K562 (cell line): ENCODE results near the gene TPCN1. TPM values are rescaled to one million over a fixed set of nuclear protein-coding genes. Genes with fewer than 3 reads are reported as not detected.

Source experiments
- ATAC-seq: fragments of 200-7000 bp; cut with Tn5 transposase; 3 replicates; pipeline ENCODE4 v1.9.1; 2020; ENCODE audit warnings: moderate library complexity
- BruUV-seq: library from RNA; stranded (reverse); fragments of 400-500 nt; replicated peaks from 2 replicates; lab custom pipeline; 2021; lab: Mats Ljungman, UMichigan
- CTCF ChIA-PET: fragments of 300-600 bp; formaldehyde crosslinking; extraction: SDS; loops from one replicate; lab custom pipeline; 2021; ENCODE audit warnings: low intra/inter-chr PET ratio; lab: Yijun Ruan, JAX
- POLR2A ChIA-PET: fragments of 300-600, 350-650 bp; sonication (Branson Sonifier 250); formaldehyde crosslinking; extraction: SDS; loops from one replicate; lab custom pipeline; 2021; ENCODE audit warnings: antibody characterized with exemption, inconsistent platforms; lab: Yijun Ruan, JAX
- DNase-seq, 4 experiments: peaks; one replicate each; pipeline versions ENCODE4 v3.0.0 to v3.0.0-alpha.2; 2011 to 2018; ENCODE audit warnings: low spot score in 3 of 4, mixed read lengths in 3 of 4; ENCODE audit errors: extremely low read depth in 1 of 4
- FAIRE-seq: peaks from 2 replicates; lab custom pipeline; 2011; peaks lifted over from hg19 to GRCh38; lab: Jason Lieb, UNC
- H2AFZ ChIP-seq: 2 replicates; pipeline ENCODE4 v1.6.0; 2011; ENCODE audit warnings: low read depth, low read length, control low read depth, inconsistent platforms
- H3K27ac ChIP-seq: fragments of 200-600 bp; 3 replicates; pipeline ENCODE4 v1.8.0; 2011; ENCODE audit warnings: low read depth, mild to moderate bottlenecking, control low read depth, inconsistent platforms, low read length, moderate library complexity, mixed read lengths; ENCODE audit errors: extremely low read depth
- H3K27me3 ChIP-seq, 2 experiments: fragments of 300-600 bp in 1 of 2; 2 replicates in 1 of 2; 3 replicates in 1 of 2; pipeline versions ENCODE4 v1.6.0 to v1.8.0; 2011; ENCODE audit warnings: inconsistent platforms in 2 of 2, low read length in 2 of 2, mild to moderate bottlenecking in 1 of 2, mixed read lengths in 1 of 2, moderate library complexity in 1 of 2; ENCODE audit not compliant: control insufficient read depth in 2 of 2, insufficient read depth in 2 of 2
- H3K36me3 ChIP-seq: fragments of 300-600 bp; 3 replicates; pipeline ENCODE4 v1.8.0; 2011; ENCODE audit warnings: mild to moderate bottlenecking, low read length, inconsistent platforms; ENCODE audit not compliant: control insufficient read depth, insufficient read depth
- H3K4me1 ChIP-seq, 2 experiments: fragments of 200-600 bp in 1 of 2; replicated peaks in 1 of 2; 2 replicates in 1 of 2; 3 replicates in 1 of 2; pipeline versions ENCODE4 v1.5.1 to v1.8.0; 2011; ENCODE audit warnings: inconsistent platforms in 2 of 2, low read length in 2 of 2, mild to moderate bottlenecking in 1 of 2, mixed read lengths in 1 of 2, moderate library complexity in 1 of 2; ENCODE audit not compliant: control insufficient read depth in 2 of 2, insufficient read depth in 2 of 2
- H3K4me2 ChIP-seq: 2 replicates; pipeline ENCODE4 v1.6.1; 2011; ENCODE audit warnings: low read length, control low read depth, inconsistent platforms, mixed read lengths; ENCODE audit not compliant: insufficient read depth
- H3K4me3 ChIP-seq: fragments of 200-600 bp; sonication (generic), shearing (Covaris generic); 2 replicates; pipeline ENCODE4 v1.5.1; 2016; ENCODE audit warnings: control low read depth, inconsistent platforms
- H3K79me2 ChIP-seq: fragments of 200-600 bp; 3 replicates; pipeline ENCODE4 v1.8.0; 2011; ENCODE audit warnings: low read length, inconsistent platforms; ENCODE audit not compliant: control insufficient read depth, insufficient read depth
- H3K9ac ChIP-seq, 2 experiments: 2 replicates each; pipeline versions ENCODE4 v1.6.0 to v1.6.1; 2011; ENCODE audit warnings: low read depth in 2 of 2, low read length in 2 of 2, control low read depth in 1 of 2, inconsistent platforms in 1 of 2, mild to moderate bottlenecking in 1 of 2, mixed read lengths in 1 of 2; ENCODE audit not compliant: insufficient read depth in 1 of 2
- H3K9me1 ChIP-seq: one replicate; pipeline ENCODE4 v1.6.0; 2011; ENCODE audit warnings: inconsistent platforms, mild to moderate bottlenecking, low read length, moderate library complexity; ENCODE audit not compliant: control insufficient read depth, insufficient read depth
- H3K9me3 ChIP-seq: replicated peaks from 2 replicates; pipeline ENCODE4 v1.5.1; 2011; ENCODE audit warnings: low read depth, low read length, inconsistent platforms; ENCODE audit not compliant: control insufficient read depth, insufficient read depth
- H4K20me1 ChIP-seq: replicated peaks from 2 replicates; pipeline ENCODE4 v1.6.1; 2011; ENCODE audit warnings: low read length, inconsistent platforms, mixed read lengths; ENCODE audit not compliant: control insufficient read depth, insufficient read depth
- ADNP ChIP-seq: fragments of 200-800 bp; sonication (Bioruptor generic); IDR thresholded peaks from 2 replicates; pipeline ENCODE4 v1.6.1; 2016; ENCODE audit warnings: missing genetic modification characterization, missing compliant biosample characterization
- FOXJ3 ChIP-seq: sonication (generic); formaldehyde crosslinking; IDR thresholded peaks from 2 replicates; pipeline ENCODE4 v1.4.0; 2020; ENCODE audit warnings: mild to moderate bottlenecking, missing genetic modification reagents
- HDAC1 ChIP-seq, 2 experiments: fragments of 450-650 bp; IDR thresholded peaks; 2 replicates each; pipeline ENCODE4 v1.6.1; 2016 to 2017; ENCODE audit warnings: inconsistent platforms in 1 of 2, mild to moderate bottlenecking in 1 of 2, moderate library complexity in 1 of 2
- JUND ChIP-seq, 2 experiments: IDR thresholded peaks; 2 replicates in 1 of 2; 3 replicates in 1 of 2; pipeline ENCODE4 v1.6.1; 2011; ENCODE audit warnings: borderline replicate concordance in 2 of 2, low read depth in 2 of 2, low read length in 2 of 2, improper control_type of control experiment in 1 of 2, missing biosample characterization in 1 of 2, missing genetic modification characterization in 1 of 2, missing genetic modification reagents in 1 of 2
- RBFOX2 ChIP-seq: fragments of 200-400 bp; formaldehyde crosslinking; IDR thresholded peaks from 2 replicates; pipeline ENCODE4 v1.6.1; 2017; ENCODE audit warnings: low read depth, mild to moderate bottlenecking, low read length, moderate library complexity
- SMAD2 ChIP-seq: fragments of 150-350 bp; IDR thresholded peaks from 2 replicates; pipeline ENCODE4 v1.6.1; 2014; ENCODE audit warnings: low read depth, mild to moderate bottlenecking, low read length
- SMARCB1 ChIP-seq: IDR thresholded peaks from 2 replicates; pipeline ENCODE4 v1.6.1; 2011; ENCODE audit warnings: improper control_type of control experiment, low read depth; ENCODE audit not compliant: insufficient read length
- SOX6 ChIP-seq: fragments of 450-650 bp; IDR thresholded peaks from 2 replicates; pipeline ENCODE4 v1.6.1; 2014; ENCODE audit warnings: mild to moderate bottlenecking
- TRIM28 ChIP-seq: fragments of 450-650 bp; IDR thresholded peaks from 2 replicates; pipeline ENCODE4 v1.6.1; 2017
- ZNF146 ChIP-seq: IDR thresholded peaks from one replicate; pipeline ENCODE4 v1.6.1; 2018; ENCODE audit warnings: missing compliant biosample characterization; ENCODE audit not compliant: unreplicated experiment
- ZNF239 ChIP-seq: fragments of 250-450 bp; sonication (Bioruptor Pico); IDR thresholded peaks from 2 replicates; pipeline ENCODE4 v1.4.0; 2020; ENCODE audit warnings: mild to moderate bottlenecking
- ZNF584 ChIP-seq: fragments of 200-800 bp; sonication (Bioruptor generic); IDR thresholded peaks from 2 replicates; pipeline ENCODE4 v1.6.1; 2016; ENCODE audit warnings: low read depth, mild to moderate bottlenecking, missing genetic modification characterization, missing compliant biosample characterization
- WGBS: fragments of 100-300 bp; shearing (Covaris generic); methylation state at CpG from one replicate; pipeline ENCODE4 v1.1.6; 2016; ENCODE audit warnings: low coverage, mixed read lengths; ENCODE audit not compliant: insufficient coverage; ENCODE audit errors: missing lambda C conversion rate; 5-methylcytosine and 5-hydroxymethylcytosine counted together
- in situ Hi-C: fragments of 300-500 bp; cut with MboI; formaldehyde crosslinking; loops from 4 replicates; pipeline ENCODE4 v1.15.0; 2018; ENCODE audit warnings: inconsistent platforms, mixed read lengths
- intact Hi-C: fragments of 100-400 bp; cut with micrococcal nuclease; formaldehyde crosslinking; loops from 2 replicates; pipeline ENCODE4 v1.14.2; 2022
- polyA plus RNA-seq, 8 experiments: library from polyadenylated mRNA; depleted of rRNA in 4 of 8; stranded (reverse) in 5 of 8; unstranded in 3 of 8; fragments of >200 nt; fragmentation: Nextera tagmentation in 2 of 8; fragmentation: Illumina TruSeq in 1 of 8; extraction: Ambion mirVana in 2 of 8; extraction: Trizol in 1 of 8; gene quantifications; 2 replicates each; pipeline versions ENCODE4 v1.2.1 to v1.2.3, GENCODE V29; 2011 to 2014; ENCODE audit warnings: inconsistent platforms in 1 of 8, missing spikeins in 1 of 8
- total RNA-seq, 7 experiments: library from RNA; depleted of rRNA in 6 of 7; stranded (reverse); fragments of >200 nt in 6 of 7; fragmentation: Illumina TruSeq in 2 of 7; extraction: Trizol in 2 of 7; gene quantifications; 2 replicates each; pipeline versions ENCODE4 v1.2.1 to v1.2.3, GENCODE V29; 2011 to 2021; ENCODE audit warnings: low replicate concordance in 1 of 7
- TF ChIP-seq, protein P1 (sequence below): sonication (generic); formaldehyde crosslinking; IDR thresholded peaks from 2 replicates; pipeline ENCODE4 v1.4.0; 2020; ENCODE audit warnings: mild to moderate bottlenecking, missing genetic modification reagents
- TF ChIP-seq, protein P2 (sequence below): fragments of 150-350 bp; IDR thresholded peaks from 2 replicates; pipeline ENCODE4 v1.6.1; 2014; ENCODE audit warnings: low read depth, mild to moderate bottlenecking, low read length, borderline replicate concordance
- TF ChIP-seq, protein P3 (sequence below): conservative IDR thresholded peaks from 2 replicates; pipeline ENCODE4 v1.6.1; 2011; ENCODE audit warnings: low read depth, mild to moderate bottlenecking, low read length; ENCODE audit not compliant: control insufficient read depth

The TPCN1 gene
- total and polyA plus RNA-seq, 9 of the 15 experiments (the other 6 are each of a cell fraction or from before 2014, with no cell fraction given): 0.80 to 23.8 (median 7.4) TPM

DNA sequence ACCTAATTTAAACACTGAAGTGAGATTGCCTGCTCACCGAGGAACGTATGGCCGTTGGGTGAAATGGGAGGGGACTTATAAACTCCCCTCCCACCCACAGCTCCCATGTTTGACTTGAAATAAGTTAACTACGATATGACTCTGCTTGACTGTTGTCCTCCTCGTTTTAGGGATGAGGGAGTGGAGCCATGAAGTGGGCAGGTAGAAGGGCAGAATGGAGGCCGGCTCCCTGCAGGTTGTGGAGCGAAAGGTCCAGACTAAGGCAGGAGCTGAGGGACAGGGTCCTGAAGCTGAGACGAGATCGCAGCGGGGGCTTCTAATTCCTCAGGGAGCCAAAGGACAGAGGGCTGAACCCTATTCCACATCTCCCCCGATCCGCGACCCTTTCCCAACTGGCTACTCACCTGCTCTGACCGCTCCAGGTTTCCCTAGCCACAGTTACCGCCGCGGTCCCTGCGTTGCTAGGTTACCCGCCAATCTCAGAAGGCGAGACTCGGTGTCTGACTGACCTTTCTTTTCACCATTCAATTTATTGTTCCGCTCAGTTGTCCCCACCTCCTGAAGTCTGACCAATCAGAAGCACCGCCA, 577 bp upstream of the TPCN1 start:
- 1% methylated on average over 22 of the region's 23 CpGs for WGBS
- Histone ChIP-seq H3K36me3 (no peaks in the 10 kb centered on the region), H4K20me1 (no peaks in the 10 kb centered on the region), H3K27me3 (no peaks in the 10 kb centered on the region), H3K4me1 (peaks cover 16 to 23% of the 10 kb centered on the region in 2 experiments), H3K4me3 (peak overlapping the region; percentile 45), H3K9ac (peak overlapping the region; percentile 17 to 70; a peak in 2 of 4 replicates), H3K9me1 (no peaks in the 10 kb centered on the region), H3K4me2 (peak overlapping the region; percentile 96), H3K9me3 (no peaks in the 10 kb centered on the region), H2AFZ (peak overlapping the region; percentile 92), H3K79me2 (peaks cover 19% of the 10 kb centered on the region), H3K27ac (no peak overlapping the region; the same call in 2 of the 3 replicates)
- DNase-seq (no peak), FAIRE-seq (no peak), ATAC-seq (no peak)
- POLR2A ChIA-PET: interaction anchor here (0.9 to 3.0 kb wide), 8 partner anchors 9 to 125 kb away, joined by 3 to 30 read pairs (median 4); no protein-coding TSS in a partner anchor
- CTCF ChIA-PET: no interaction called here
- in situ Hi-C loops (no loop called here), intact Hi-C loops (no loop called here)
- BruUV-seq: no TSS peak
- TF ChIP-seq JUND (IDR thresholded peaks at IDR 0.05; ENCODE audit: borderline replicate concordance, low read depth, low read length) (no peak), JUND (tag; IDR thresholded peaks at IDR 0.05; ENCODE audit: borderline replicate concordance, low read depth, low read length) (0 out of 3 replicates have a peak, but pooled peaks have one; percentile 4), FOXJ3 (CRISPR knock-in tag) (no peak), SOX6 (no peak), ADNP (no peak), TRIM28 (no peak), ZNF146 (CRISPR knock-in tag) (no peak), RBFOX2 (no peak), ZNF239 (CRISPR knock-in tag) (no peak), ZNF584 (no peak), SMAD2 (no peak), SMARCB1 (no peak), HDAC1 (IDR thresholded peaks at IDR 0.05) (peak in 1 of 2 experiments; percentile 57; a peak in 1 of 4 replicates)
- TF ChIP-seq, protein P1, sequence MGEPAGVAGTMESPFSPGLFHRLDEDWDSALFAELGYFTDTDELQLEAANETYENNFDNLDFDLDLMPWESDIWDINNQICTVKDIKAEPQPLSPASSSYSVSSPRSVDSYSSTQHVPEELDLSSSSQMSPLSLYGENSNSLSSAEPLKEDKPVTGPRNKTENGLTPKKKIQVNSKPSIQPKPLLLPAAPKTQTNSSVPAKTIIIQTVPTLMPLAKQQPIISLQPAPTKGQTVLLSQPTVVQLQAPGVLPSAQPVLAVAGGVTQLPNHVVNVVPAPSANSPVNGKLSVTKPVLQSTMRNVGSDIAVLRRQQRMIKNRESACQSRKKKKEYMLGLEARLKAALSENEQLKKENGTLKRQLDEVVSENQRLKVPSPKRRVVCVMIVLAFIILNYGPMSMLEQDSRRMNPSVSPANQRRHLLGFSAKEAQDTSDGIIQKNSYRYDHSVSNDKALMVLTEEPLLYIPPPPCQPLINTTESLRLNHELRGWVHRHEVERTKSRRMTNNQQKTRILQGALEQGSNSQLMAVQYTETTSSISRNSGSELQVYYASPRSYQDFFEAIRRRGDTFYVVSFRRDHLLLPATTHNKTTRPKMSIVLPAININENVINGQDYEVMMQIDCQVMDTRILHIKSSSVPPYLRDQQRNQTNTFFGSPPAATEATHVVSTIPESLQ (CRISPR knock-in tag): no peak
- TF ChIP-seq, protein P2, sequence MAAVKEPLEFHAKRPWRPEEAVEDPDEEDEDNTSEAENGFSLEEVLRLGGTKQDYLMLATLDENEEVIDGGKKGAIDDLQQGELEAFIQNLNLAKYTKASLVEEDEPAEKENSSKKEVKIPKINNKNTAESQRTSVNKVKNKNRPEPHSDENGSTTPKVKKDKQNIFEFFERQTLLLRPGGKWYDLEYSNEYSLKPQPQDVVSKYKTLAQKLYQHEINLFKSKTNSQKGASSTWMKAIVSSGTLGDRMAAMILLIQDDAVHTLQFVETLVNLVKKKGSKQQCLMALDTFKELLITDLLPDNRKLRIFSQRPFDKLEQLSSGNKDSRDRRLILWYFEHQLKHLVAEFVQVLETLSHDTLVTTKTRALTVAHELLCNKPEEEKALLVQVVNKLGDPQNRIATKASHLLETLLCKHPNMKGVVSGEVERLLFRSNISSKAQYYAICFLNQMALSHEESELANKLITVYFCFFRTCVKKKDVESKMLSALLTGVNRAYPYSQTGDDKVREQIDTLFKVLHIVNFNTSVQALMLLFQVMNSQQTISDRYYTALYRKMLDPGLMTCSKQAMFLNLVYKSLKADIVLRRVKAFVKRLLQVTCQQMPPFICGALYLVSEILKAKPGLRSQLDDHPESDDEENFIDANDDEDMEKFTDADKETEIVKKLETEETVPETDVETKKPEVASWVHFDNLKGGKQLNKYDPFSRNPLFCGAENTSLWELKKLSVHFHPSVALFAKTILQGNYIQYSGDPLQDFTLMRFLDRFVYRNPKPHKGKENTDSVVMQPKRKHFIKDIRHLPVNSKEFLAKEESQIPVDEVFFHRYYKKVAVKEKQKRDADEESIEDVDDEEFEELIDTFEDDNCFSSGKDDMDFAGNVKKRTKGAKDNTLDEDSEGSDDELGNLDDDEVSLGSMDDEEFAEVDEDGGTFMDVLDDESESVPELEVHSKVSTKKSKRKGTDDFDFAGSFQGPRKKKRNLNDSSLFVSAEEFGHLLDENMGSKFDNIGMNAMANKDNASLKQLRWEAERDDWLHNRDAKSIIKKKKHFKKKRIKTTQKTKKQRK: peak; percentile 93; the same call in 1 of the 2 replicates
- TF ChIP-seq, protein P3, sequence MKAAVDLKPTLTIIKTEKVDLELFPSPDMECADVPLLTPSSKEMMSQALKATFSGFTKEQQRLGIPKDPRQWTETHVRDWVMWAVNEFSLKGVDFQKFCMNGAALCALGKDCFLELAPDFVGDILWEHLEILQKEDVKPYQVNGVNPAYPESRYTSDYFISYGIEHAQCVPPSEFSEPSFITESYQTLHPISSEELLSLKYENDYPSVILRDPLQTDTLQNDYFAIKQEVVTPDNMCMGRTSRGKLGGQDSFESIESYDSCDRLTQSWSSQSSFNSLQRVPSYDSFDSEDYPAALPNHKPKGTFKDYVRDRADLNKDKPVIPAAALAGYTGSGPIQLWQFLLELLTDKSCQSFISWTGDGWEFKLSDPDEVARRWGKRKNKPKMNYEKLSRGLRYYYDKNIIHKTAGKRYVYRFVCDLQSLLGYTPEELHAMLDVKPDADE: 0 out of 2 replicates have a peak, but pooled peaks have one; percentile 19
